COLO668 (cell line): ENCODE data around the gene SLC25A19.

ENCODE experiments used
- DNase-seq: peaks from one replicate; lab custom pipeline; 2025; ENCODE audit not compliant: unreplicated experiment; lab: John Stamatoyannopoulos, UW

The SLC25A19 gene

DNA sequence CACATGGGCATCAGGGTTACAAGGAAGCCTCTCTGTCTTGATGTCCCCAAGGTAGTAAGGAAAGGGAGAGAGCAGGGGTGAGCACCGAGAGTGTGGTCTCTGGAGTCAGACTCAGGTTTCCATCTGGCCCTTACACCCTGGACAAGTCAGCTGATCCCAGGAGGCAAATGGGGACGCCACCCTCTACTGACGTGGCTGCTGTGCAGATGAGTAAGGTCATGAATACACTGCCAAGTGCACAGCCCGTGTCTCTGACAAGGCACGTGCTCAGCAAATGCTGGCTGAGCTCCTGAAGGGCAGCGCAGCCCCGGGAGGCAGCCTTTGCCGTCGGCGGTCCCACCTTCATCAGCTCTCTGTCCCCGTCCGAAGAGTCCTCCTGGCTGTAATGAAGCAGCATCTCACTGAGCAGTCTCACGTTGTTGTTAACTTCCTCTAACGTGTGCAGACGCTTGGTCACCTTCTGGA, 47.2 kb downstream of the SLC25A19 start:
- no peak for DNase-seq

DNA sequence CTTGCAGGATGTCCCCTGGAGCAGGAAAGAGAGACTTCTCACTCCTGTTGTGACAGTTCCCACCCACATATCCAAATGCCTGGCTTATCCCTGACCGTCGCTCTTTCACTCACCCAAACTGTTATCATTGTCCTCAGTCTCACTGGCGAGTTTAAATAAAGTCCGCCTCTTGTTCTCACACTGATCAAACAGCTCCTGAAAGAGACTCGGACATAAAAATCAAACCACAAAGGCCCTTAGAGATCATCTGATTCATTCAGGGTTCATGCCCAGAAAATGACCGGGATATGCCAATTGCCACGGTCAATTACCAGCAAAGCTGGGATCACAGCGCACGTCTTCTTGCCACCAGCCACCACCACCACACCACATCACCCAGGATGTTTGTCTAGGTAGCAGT, 47.7 kb downstream of the SLC25A19 start:
- no peak for DNase-seq

DNA sequence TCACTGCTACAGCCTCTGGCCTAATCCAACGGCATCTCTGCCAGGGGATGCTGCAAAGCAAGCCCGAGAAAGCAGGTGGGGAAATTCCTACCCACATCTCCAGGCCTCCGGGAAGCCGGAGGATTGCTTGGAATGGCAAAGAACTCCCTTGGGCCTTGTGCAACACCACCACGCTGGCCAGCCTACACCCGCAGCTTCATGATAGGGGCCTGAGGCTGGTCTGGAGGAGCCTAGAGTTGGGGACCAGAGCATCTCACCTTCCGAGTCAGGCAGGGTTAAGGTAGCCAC, 48.1 kb downstream of the SLC25A19 start:
- no peak for DNase-seq

DNA sequence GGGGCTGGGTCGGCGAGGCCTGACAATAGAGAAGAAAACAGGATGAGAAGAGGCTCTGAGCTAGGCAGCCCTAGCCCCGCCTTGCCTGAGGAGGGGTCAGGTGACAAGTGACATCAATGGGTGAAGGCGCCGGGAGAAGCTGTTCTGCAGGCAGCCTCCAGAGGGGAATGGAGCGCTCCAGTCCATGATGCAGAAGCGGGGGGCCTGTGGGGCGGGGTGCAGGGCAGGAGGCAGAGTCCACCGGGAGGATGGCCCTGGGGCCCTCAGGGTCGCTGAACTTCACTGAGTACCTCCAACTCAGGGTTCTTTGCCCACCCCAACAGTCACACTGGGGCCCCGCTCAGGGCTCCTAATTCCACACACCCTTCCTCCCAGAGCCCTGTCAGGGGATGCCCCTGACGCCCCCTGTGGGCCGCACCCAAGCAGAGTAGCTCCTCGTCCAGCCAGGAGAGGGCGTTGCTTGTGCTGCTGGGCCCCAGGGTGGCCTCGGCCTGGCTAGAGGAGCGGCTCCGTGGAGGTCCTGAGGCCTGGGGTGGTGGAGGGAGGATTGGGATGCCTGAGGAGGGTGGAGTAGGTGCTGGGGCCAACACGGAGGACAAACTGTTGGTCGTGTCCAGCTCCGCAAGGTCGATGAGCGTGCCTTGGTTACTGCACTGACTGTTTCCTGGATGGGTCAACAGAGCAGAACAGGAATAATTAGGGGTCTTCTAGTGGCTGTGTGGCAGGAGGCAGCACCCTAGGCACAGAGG, 48.7 kb downstream of the SLC25A19 start:
- DNase-seq = peak; percentile 12

DNA sequence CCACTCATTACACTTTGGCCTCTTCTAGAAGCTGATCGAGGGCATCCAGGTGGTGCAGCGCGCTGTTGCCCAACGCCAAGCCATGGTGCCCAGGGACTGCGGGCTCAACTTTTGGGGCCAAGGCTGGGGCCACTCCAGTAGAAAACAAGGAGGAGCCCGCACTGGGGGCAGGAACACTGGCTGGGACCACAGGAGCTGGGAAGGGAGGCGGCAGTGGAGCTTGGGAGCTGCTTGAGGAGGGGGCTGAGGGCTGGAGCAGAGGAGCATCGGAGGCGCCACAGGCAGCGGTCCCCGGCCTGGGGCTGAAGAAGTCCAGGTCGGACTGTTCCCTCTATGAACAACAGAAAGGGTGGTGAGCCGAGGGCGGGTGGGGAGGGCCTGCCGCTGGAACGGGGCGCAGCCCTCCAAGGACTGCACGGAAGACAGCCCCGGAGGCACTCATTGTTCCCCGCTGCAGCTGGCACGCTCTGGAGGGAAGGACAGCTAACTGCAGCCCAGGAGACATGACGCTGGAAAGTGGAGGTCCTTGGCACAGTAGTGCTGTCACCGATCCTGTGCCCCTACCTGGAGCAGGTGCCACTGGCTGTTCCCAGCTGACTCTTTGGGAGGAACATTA, 49.3 kb downstream of the SLC25A19 start:
- no peak for DNase-seq

DNA sequence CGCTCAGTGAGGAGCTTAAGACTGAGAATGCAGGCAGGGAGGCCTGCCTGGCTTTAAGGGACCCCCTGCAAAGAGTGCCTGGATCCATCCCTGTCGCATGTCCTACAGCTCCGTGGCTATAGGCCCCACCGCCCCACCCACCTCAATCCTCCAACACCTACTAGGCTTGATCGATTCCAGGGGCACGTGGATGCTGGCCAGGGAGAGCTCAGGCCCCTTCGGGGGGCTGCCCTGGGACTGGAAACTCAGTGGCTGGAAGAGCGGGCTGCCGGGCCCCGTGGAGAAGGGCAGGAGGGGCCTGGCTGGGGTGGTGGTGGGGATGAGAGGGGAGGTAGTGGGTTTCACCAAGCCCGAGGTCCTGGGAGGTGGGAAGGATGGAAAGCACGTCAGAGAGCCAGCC, 50.0 kb downstream of the SLC25A19 start:
- DNase-seq = no peak

DNA sequence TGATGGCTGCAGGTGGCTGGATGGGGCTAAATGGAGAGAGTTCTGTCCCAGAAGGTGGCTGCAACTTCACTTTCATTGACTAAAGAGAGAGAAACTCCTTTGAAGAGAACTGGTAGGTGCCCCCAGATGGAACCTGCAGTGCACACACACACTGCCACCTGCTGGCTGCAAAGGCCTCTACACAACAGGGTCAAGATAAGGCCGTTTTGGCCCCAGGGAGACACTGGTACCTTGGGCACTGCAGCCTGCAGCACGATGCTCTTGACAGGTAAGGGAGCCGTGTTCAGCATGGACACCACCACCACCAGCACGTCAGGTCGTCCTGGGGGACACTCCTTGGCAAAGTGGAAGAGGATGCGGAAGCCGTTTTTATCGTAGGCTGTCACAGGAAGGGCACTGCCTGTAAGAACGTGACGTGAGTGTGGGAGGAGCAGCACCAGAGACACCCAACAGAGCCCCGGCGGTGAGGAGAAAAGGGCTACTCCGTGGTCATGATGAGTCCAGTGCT, 50.5 kb downstream of the SLC25A19 start:
- DNase-seq = peak; percentile 45

DNA sequence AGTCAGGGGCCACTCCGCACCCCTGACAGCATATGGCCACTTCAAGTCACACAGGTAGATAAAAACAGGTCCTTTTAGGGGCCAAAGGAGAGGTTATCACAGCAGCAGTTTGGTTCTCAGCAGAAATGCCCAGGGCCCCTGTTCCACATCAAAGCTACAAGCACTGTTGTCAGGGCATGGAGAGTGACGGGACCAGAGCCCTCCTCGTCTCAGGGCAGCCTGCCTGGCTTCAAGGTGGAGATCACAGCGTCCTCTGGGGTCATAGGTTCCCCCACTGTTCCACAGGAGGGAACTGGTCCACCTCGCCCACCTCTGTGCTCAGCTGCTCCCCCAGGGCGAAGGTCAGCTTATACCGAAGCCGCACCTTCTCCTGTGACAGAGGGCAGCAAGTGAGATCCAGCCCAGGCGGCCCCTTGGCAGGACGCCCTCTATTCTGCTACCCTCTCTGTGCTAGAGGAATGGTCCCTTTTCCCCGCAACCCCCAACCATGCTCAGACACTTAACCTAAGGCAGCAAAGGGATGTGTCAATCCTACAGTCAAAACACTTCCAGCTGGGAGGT, 51.1 kb downstream of the SLC25A19 start:
- DNase-seq = no peak

DNA sequence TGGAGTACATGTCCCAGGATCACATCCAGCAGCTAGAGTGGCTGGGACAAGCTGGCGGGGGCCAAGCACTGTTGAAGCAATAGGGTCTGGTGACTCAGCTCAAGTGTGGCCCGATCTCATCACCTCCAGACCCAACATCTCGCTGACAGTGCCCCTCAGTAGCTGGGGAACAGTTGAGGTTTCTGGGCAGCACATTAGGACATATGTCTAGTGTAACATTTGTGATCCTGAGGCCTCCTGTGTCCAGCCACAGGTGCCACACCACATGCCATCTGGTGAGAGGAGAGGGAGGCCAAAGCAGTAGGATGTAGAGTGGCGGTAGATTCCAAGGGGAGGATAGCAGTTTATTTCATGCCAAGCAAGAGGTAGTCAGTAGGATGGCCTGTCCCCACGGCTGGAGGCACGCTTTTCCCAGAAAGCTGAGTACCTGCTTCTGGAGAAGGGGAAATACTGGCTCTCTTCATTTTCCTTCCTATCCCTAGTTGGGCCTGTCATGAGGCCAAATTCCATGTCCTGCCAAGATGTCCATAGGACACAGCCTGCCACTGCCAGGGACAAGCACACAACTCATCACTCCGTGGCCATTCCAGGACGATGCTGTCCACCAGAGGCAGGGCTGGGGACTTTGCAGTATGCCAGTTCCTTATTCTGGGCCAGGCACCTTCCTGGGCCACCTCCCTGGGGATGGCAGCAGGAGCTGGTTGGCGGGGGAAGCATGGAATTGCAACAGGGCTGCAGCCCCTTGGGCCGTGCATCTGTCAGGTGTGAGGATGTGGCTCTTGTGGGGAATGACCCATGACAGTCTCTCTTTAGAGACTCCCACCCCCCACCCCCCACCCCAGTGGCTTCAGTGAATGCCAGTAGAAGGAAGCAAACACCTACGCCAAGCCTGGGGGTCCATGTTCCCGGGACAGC, 51.9 kb downstream of the SLC25A19 start:
- DNase-seq = no peak

DNA sequence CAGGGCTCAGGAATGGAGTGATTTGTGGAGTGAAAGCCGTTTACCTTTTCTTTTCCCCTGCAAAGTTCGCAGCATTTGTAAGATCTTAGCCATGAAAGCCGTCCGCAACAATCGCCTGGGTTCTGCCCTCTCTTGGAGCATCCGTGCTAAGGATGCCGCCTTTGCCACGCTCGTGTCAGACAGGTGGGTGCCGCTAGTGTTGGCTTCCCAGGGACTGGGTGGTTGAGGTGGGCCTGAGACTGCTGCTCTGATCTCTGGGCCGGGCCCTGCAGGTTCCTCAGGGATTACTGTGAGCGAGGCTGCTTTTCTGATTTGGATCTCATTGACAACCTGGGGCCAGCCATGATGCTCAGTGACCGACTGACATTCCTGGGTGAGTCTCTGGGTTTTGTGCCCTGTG, 56.4 kb downstream of the SLC25A19 start:
- no peak for DNase-seq

DNA sequence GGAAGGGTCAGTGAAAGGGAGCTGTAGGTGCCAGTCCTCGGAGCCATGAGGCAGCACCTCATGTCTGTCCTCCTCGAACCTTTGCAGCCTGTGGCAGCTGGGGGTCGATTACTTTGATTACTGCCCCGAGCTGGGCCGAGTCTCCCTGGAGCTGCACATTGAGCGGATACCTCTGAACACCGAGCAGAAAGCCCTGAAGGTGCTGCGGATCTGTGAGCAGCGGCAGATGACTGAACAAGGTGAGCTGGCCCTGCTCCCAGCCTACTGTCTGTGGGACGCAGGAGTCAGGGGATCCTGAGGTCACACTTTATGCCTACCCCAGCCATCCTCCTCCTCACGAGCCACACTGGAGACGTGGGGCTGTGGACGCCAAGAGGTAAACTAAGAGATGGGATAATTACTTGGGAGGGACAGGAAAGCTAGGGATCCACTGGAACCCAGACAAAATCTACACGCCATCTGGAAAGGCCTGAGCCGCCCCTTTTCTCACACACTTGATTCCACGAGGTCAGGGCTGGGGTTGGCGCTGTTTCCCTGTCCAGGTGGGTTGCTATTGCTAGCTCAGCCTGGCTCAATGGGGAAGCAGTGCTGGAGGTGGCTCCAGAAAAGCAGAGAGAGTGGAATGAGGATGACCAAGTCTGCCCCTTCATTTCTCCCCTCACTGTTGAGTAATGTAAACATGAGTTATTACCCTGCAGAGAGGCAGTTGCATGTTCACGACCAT, 57.3 kb downstream of the SLC25A19 start:
- no peak for DNase-seq

DNA sequence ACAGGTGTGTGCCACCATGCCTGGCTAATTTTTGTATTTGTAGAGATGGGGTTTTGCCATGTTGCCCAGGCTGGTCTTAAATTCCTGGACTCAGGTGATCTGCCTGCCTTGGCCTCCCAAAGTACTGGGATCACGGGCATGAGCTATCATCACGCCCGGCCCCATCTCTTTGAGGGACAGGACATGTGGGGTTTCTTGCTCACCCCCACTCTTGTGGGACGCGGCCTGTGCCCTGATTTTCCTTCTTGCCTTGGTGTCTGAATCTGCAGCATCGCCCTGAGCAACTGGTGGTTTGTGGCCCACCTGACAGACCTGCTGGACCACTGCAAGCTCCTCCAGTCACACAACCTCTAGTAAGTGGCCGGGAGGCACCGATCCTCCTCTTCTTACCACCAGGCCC, 58.2 kb downstream of the SLC25A19 start:
- DNase-seq = no peak

DNA sequence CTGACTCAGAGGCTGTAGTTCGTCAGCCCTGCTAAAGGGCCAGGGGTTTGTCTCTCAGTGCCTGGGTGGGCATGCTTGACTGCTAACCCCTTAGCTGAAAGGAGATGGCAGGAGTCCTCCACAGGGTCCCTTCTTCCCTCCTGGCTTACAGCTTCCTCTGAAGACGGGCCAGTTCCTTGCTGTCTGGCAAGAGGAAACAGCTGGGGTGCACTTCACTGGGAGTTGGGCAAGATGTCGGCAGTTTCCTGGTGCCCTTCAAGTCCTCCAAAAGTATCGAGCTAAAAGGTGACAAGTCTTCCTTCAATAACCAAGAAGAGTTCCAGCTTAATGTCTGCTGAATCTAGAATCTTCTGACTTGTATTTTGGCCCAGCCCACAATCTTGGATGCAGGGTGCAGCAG, 60.4 kb downstream of the SLC25A19 start:
- DNase-seq = no peak

DNA sequence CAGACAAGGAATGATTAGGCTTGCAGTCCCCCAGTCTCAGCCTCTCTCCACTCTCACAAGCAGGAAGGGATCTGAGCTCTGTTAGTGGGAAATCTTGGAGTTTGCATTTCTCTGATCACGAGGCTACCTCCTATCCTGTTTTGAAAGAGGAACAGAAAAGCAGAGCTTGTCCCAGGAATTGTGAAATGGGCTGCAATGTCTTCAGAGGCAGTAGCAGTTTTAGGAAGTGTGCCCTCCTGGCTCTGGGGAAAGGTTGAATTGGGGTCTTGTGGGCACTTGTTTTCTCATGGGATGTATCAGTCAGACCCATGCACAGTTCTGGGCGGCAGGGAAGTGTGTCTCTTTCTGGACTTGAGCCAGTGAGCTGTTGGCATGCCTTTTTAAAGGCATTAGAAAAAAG, 60.9 kb downstream of the SLC25A19 start:
- no peak for DNase-seq

DNA sequence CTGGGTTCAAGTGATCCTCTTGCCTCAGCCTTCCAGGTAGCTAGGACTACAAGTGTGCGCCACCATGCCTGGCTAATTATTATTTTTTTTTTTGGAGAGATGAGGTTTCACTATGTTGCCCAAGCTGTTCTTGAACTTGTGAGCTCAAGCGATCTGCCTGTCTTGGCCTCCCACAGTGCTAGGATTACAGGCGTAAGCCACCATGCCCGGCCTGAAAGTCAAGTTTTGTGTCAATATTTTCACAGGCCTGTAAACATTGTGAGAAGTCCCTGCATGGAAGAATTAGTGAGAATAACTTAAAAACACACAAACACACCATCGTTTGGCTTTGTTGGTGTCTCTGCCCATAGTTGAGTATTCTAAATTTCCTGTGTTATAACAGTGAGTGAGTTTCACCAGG, 61.5 kb downstream of the SLC25A19 start:
- DNase-seq = no peak

DNA sequence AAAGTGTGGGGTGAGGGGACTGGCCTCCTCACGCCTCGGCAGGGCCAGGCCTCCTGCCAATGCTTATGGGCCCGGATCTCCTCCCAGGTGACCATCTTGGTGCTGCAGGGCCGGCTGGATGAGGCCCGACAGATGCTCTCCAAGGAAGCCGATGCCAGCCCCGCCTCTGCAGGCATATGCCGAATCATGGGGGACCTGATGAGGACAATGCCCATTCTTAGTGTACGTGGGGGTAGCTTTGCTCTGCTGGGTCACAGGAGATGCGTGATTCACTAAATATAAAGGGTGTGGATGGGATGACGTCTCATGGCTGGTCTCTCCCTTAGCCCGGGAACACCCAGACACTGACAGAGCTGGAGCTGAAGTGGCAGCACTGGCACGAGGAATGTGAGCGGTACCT, 64.2 kb downstream of the SLC25A19 start:
- no peak for DNase-seq
